ENCODE data around the gene STARD8. TPM values are rescaled to one million over a fixed set of nuclear protein-coding genes. Genes with fewer than 3 reads are reported as not detected.
"Not testable (repeated sequence)": the region's sequence is repeated elsewhere in the genome, so short reads cannot be mapped to it uniquely, and the experiment has no call there.

STARD8 gene
- total RNA-seq, 1 donor from 2014 or later = 2.4 TPM

DNA sequence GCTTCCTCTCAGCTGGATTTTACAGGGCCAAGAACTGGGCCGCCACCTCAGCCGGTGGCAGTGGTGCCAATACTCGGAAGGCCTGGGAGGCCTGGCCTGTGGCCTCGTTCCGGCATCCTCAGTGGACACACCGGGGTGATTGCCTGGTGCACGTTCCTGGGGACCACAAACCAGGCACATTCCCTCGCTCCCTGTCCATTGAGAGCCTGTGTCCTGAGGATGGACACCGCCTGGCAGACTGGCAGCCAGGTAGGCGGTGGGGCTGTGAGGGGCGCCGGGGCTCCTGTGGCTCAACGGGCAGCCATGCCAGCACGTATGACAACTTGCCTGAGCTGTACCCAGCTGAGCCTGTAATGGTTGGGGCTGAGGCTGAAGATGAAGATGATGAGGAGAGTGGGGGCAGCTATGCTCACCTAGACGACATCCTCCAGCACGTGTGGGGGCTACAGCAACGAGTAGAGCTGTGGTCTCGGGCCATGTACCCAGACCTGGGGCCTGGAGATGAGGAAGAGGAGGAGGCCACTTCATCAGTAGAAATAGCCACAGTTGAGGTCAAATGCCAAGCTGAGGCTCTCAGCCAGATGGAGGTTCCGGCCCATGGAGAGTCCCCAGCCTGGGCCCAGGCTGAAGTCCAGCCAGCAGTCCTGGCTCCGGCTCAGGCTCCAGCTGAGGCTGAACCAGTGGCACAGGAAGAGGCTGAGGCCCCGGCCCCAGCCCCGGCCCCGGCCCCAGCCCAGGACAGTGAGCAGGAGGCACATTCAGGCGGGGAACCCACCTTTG lies 70.4 kb downstream of the STARD8 start:
- no peak for DNase-seq (ENCODE audit: low spot score)

DNA sequence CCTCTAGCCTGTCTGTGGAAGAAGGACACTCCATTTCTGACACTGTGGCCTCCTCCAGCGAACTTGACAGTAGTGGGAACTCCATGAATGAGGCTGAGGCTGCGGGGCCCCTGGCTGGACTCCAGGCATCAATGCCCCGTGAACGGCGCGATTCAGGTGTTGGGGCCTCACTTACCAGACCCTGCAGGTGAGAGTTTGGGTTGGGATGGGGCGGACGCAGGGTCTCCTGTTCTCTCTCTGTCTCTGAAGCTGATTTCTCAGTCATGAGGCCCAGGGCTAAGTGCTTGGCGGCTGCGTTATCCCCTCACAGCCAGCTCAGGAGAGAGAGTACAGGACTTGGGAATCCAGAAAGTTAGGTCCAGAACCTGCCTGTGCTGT lies 71.0 kb downstream of the STARD8 start:
- no peak for DNase-seq (ENCODE audit: low spot score)

DNA sequence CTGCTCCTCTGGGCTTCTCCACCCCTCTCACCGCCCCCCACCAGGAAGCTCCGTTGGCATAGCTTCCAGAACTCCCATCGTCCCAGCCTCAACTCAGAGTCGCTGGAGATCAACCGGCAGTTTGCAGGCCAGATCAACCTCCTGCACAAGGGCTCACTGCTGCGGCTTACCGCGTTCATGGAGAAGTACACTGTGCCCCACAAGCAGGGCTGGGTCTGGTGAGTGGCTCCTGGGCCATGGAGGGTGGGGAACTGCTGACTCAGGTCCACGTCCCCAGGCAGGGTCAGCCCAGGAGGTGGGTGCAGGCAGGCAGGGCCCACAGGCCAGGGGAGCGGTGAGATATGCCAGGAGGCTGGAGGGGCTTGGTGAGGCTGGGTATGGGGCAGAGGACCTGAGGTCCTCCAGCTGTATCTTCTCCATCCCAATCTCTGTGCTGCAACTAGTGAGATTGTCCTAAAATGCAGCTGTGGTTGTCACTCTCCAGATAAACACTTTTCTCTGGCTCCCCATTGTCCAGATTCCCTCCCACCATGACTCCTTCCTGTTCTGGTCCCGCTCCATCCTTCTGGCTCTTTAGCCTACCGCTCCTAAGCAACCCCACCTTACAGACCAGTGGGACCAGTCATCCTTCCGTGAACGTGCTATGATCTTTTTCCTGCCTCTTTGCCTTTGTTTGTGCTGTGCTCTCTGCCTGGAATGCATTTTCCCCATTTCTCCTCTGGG lies 71.9 kb downstream of the STARD8 start:
- DNase-seq (ENCODE audit: low spot score) = no peak

DNA sequence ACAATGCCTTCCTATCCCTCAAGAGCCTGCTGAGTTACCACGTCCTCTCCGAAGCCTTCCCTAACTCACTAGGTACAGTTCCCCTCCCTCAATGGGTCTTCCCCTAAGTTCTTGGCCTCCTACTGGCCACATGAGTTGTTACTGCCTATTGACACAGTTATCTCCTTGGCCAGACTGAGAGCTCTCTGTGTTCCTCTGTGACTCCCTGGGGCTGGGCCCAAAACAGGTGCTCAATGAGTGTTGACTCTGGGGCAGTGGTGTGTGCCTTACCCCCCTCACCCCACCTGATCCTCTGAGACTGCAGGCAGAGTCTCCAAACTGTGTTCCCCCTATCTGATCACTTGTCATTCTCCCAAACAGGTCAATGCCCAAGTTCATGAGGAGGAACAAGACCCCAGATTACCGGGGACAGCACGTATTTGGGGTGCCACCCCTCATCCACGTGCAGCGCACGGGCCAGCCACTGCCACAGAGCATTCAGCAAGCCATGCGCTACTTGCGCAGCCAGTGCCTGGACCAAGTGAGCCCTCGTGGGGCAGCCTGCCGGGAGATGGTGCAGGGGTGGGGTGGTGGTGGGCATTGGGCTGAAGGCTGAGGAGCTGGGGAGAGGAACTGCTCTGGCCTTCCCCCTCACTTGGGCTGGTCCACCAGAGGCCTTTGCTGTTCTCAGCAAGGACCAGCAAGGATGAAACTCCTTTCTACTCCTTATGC lies 72.6 kb downstream of the STARD8 start:
- DNase-seq (ENCODE audit: low spot score) = no peak

DNA sequence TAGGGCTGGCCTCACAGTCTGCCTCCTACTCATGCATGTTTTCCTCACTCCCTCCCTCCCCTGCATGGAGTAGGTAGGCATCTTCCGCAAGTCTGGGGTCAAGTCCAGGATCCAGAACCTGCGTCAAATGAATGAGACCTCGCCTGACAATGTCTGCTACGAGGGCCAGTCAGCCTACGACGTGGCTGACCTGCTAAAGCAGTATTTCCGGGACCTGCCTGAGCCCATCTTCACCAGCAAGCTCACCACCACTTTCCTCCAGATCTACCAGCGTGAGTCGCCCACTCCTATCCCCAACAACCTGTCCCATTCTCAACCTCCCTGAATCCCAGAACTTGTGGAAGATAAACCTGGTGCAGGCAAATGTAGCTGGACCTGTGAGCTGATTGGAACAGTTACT lies 73.4 kb downstream of the STARD8 start:
- DNase-seq (ENCODE audit: low spot score) = no peak

DNA sequence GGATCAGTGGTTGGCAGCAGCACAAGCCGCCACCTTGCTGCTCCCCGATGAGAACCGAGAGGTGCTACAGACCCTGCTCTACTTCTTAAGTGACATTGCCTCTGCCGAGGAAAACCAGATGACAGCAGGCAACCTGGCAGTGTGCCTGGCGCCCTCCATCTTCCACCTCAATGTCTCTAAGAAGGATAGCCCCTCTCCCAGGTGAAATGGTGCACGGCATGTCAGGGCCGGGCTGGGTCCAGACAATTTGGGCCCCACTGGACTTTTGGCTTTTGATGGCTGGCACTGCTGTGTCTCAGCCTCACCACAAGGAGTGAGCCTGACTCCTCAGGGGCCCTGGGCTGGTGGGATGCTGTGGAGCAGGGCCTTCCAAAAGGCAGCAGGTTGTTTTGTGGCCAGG lies 74.1 kb downstream of the STARD8 start:
- no peak for DNase-seq (ENCODE audit: low spot score)

DNA sequence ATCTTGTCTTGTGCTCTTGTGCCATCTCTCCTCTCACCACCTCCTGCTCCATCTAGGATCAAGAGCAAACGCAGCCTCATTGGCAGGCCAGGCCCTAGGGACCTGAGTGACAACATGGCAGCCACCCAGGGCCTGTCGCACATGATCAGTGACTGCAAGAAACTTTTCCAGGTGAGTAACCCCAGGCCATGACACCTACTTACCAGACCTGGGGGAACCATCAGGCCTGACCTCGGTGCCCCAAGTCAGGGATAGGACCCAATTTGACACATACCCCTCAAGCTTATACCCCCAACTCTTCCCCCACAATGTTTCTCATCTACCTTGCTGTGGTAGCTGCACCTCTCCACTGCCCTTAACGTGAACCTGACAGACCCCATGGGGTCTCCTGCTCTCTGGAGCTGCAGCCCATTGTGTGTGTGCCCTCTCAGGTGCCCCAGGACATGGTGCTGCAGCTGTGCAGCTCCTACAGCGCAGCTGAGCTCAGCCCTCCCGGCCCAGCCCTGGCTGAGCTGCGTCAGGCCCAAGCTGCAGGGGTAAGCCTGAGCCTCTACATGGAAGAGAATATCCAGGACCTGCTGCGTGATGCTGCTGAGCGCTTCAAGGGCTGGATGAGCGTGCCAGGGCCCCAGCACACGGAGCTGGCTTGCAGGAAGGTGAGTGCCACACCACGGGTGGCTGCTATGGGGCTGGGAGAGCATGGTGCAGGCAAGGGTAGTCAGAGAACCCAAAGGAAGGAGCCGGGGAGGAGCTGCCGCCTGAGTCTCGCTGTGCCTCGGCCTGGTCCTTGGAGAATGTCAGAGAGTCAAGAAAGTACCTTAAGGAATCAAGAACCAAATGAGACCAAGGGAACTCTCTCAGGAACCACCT lies 74.8 kb downstream of the STARD8 start:
- DNase-seq (ENCODE audit: low spot score) = no peak

GRCh38 chrX:68723491-68724155 lies 76.2 kb downstream of the STARD8 start:
- DNase-seq (ENCODE audit: low spot score) = no peak

DNA sequence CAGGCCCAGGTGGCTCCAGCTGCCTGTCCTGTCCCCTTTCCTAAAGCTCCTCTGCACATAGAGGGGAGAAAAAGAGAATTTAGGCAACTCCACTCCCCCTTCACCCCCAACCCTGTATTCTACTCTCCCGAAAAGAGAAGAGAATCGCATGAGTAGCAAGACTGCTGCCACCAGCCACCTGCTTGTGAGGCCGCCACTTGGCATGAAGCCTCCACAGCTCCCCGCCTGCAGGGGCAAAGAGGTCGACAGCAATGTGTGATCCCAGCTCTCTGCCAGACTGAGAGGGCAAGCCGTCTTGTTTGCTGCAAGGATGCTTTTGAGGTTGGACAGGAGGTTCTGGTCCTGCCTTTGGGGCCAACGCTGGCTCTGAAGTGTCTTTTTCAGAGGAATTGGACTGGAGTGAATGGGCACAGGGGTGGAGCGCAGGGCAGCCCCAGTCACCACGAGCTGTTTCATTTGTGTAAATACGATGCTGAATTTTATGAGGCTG lies 77.1 kb downstream of the STARD8 start:
- no peak for DNase-seq (ENCODE audit: low spot score)

- DNase-seq (ENCODE audit: low spot score) = no peak
These were observed 78.4 kb downstream of the STARD8 start for GRCh38 chrX:68725756-68726365.

GRCh38 chrX:68726366-68726765 lies 78.9 kb downstream of the STARD8 start:
- no peak for DNase-seq (ENCODE audit: low spot score)

GRCh38 chrX:68727696-68728095 lies 80.2 kb downstream of the STARD8 start:
- no peak for DNase-seq (ENCODE audit: low spot score)

GRCh38 chrX:68728186-68728585 lies 80.7 kb downstream of the STARD8 start:
- no peak for DNase-seq (ENCODE audit: low spot score)

- DNase-seq (ENCODE audit: low spot score) = no peak
These were observed 83.8 kb downstream of the STARD8 start for GRCh38 chrX:68731254-68731653.

GRCh38 chrX:68732906-68733493 lies 85.5 kb downstream of the STARD8 start:
- DNase-seq (ENCODE audit: low spot score) = peak; percentile 23

DNA sequence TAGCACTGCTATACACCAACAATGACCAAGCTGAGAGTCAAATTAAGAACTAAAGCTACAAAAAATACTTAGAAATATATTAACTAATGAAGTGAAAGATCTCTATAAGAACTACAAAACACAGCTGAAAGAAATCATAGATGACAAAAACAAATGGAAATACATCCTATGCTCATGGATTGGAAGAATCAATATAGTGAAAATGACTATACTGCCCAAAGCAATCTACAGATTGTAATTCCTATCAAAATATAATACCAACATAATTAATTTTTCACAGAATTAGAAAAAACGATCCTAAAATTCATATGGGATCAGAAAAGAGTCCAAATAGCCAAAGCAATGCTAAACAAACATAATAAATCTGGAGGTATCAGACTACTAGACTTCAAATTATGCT lies 87.8 kb downstream of the STARD8 start:
- DNase-seq (ENCODE audit: low spot score) = no peak

- DNase-seq (ENCODE audit: low spot score) = not testable (repeated sequence)
These were observed 94.4 kb downstream of the STARD8 start for GRCh38 chrX:68741864-68742263.

- DNase-seq (ENCODE audit: low spot score) = no peak
These were observed 96.3 kb downstream of the STARD8 start for GRCh38 chrX:68743754-68744153.

- no peak for DNase-seq (ENCODE audit: low spot score)
These were observed 99.5 kb downstream of the STARD8 start for GRCh38 chrX:68746988-68747387.

GRCh38 chrX:68748030-68748429 lies 100.6 kb downstream of the STARD8 start:
- no peak for DNase-seq (ENCODE audit: low spot score)
